GM19328 (cell line): ENCODE measurements around the gene KPTN.

Experiments used
- ATAC-seq: cut with Tn5 transposase; IDR thresholded peaks from one replicate; pipeline ENCODE4 v1.9.1; 2021; ENCODE audit warnings: mild to moderate bottlenecking, moderate library complexity; ENCODE audit not compliant: unreplicated experiment

Gene KPTN

DNA sequence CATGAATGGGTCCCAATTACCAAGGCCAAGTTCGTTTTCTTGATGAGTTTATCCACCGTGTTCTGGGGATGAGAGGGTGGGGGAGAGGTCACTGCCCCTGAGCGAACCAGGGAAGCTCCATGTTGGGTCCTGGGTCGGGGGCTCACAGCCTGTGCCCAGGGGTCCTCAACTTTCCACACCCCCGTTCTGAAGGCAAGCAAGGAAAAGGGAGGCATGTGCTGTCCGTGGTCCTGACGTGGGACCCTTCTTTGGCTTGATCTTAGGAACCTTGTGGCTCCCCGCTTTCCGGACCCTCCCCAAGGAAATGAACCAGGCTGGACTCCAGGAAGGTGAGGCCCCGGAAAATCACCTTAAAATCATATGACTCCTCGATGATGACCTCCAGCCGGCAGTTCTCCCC, 46.5 kb downstream of the KPTN start:
- no peak for ATAC-seq

DNA sequence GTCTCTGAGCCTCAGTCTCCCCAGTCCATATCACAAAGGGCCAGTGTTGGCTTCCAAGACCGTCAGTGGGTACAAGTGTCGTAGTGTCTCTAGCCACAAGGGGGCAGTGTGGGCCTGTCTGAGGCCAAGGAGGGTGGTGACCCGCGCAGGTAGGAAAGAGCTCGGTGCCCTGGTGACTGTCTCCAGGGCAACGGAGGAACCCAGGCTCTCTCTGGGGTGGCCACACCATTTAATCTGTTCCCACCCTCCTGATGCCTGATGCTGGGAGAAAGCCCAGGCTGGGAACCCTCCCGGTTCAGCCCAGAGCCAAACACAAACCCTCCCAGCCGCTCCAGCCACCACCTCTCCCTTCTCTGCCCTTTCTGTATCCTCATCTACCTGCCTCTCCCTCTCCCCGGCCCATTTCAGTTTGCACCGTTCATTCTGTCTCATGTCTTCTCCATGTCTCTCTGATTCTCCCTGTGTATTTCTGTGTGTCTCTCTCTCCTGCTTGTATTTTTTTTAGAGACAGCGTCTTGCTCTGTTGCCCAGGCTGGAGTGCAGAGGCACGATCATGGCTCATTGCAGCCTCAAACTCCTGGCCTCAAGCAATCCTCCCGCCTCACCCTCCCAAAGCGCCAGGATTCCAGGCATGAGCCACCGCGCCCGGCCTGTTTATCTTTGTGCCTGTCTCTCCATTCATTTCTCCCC, 47.2 kb downstream of the KPTN start:
- no peak for ATAC-seq

DNA sequence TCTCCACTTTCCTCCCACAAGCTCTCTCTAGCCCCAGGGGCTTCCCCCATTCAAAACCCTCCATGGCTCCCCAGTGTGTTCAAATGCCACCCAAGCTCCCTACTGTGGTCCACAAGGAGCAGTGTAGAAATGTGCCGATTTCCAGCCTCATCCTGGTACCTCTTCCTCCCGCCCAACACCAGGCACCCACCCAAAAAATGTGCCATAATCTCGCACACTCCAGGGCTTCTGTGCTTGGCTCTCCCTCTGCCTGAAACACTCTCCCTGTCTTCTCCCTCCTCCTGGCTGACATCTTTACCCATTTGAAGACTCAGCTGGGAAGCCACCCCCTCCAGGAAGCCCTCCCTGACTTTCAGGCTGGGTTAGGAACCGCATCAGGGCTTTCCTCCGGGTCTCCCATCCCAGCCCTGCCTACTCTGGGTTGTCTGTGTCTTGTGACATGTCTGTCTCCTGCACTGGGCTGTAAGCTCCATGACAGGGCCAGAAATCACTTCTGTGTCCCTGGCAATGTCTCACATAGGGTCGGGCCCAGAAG, 48.1 kb downstream of the KPTN start:
- ATAC-seq = no peak

DNA sequence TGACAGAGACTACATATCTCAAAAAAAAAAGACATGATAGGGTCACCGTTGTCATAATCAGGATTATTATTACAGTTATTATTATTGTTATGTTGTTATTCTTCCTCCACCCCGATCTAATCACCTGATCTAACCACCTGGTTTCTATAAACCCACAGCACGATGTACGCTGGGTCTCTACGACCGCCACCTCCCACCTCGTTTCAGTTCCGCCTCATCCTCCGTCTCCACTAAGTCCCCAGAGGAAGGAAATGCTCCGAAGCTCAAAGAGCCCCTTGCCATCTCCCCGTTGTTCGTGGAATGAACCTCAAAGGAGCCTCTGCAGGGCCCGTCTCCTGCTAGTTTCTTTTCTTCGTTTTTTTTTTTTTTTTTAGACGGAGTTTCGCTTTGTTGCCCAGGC, 48.8 kb downstream of the KPTN start:
- no peak for ATAC-seq

DNA sequence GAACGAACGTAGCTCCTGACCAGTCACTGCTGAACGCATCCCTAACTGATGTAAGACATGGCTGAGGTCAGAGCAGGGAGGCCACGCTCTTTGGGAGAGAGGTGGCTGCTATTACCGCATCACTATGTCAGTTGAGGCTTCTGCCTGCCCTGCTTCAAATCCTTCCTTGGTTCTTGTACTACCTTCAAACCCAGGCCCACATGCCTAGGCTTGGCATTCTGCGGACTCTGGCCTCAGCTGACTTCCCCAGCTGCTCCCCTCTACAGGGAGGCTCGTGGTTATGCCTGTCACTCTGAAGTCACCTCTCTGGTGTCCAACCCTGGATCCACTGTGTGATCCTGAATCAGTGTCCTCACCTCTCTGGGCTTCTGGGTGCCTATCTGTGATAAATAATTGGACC, 49.9 kb downstream of the KPTN start:
- ATAC-seq = no peak

DNA sequence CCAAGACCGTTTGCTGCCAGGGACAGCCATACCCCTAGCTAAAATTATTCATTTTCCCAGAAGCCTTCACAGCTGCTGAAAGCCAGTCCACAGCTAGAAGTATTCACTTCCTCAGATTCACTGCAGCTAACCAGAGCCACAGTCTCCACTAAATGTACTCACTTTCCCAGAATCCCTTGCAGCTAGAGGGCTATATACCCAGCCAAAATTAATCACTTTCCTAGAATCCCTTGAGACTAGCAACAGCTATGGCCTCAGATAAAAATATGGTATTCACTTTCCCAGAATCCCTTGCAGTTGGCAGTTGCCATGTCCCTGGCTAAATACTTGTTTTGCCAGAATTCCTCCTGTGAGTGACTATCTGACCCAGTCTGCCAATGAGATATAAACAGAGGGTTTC, 50.9 kb downstream of the KPTN start:
- ATAC-seq = no peak

DNA sequence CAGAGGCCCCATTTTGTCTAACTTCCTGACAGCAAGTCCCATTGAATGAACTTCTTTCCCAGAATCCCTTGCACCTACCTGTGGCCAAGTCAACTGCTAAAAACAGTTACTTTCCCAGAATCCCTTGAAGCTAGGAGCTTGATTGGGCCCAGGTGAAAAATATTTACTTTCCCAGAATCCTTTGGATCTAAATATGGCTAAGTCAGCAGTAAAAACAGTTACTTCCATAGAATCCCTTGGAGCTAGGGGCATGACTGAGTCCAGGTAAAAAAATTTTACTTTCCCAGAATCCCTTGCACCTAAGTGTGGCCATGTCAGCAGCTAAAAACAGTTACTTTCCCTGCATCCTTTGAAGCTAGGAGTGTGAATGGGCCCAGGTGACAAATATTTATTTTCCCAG, 51.5 kb downstream of the KPTN start:
- ATAC-seq = no peak

DNA sequence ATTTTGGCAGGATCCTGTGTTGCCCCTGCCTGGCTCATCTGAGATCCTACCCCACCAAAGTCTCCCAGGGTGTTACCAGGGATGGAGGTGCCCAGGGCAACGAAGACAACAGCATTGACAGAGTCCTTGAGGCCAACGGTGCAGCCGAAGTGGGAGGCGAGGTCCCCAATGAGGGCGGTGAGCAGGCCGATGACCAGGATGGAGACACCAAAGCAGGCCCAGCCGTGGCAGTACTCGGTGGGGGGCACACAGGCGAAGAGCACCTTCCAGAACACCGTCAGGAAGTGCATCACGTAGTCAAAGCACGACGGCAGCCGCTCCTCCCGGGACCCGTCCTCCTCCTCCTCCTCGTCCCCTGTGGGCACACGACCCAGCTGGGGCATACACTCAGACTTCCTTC, 51.9 kb downstream of the KPTN start:
- ATAC-seq = no peak

DNA sequence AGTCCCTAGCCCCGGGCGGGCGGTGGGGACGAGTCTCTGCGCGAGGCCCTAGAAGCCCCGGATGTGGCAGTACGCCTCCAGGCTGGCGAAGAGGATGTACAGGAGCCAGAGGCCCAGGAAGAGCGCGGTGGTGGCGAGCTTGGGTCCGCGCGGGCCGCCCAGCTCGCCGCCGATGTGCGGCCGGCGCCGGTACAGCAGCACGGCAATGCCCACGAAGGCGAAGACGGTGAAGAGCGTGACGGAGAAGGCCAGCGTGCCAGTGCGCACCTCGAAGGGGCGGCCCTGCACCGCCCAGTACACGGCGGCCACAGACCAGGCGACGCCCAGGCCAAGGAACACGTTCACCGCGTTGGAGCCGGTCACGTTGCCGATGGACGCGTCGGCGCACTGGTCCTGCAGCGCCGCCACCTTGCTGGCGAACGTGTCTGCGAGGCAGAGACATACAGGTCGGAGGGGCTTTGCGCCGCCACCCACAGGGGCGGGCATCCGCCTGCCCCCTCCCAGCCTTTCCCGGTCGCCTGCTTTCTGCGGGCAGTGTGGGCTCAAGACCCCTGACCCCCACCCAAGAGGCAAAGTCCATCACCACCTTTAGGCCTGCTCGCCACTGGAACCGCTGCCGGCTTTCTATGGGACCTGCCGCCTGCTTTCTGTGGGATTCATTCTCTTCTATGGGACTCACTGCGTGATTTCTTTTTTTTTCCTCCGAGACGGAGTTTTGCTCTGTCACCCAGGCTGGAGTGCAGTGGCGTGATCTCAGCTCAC, 53.8 kb downstream of the KPTN start:
- no peak for ATAC-seq

DNA sequence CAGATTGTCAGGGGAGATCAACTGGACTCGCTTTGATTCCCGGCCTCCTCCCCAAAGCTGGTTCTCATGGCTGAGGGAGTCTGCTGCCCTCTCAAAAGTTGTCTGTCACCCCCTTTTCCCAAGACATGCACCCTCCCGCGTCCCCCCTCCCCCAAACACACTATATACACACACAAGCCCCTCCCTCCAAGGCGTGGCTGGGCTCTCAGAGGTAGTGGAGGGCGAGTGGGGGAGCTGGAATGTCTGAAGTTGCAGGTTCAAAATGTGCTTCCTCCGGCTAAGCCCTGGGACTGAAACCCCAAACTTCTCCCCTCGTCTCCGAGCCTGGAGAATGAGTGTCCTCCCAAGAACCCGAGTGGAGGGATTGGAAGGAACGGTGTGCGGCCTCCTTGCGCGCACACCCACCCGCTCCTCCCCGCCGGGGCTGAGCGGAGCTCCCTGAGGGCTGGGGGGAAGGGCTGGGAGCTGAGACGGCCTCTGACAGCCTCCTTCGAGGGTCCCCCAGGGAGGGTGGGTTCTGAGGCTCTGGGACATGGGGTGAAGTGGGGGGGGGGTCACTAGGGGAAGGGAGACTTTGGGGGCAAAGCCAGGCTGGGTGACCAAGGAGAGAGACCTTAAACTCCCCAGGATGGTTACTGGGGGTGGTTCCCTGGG, 54.8 kb downstream of the KPTN start:
- ATAC-seq = no peak

DNA sequence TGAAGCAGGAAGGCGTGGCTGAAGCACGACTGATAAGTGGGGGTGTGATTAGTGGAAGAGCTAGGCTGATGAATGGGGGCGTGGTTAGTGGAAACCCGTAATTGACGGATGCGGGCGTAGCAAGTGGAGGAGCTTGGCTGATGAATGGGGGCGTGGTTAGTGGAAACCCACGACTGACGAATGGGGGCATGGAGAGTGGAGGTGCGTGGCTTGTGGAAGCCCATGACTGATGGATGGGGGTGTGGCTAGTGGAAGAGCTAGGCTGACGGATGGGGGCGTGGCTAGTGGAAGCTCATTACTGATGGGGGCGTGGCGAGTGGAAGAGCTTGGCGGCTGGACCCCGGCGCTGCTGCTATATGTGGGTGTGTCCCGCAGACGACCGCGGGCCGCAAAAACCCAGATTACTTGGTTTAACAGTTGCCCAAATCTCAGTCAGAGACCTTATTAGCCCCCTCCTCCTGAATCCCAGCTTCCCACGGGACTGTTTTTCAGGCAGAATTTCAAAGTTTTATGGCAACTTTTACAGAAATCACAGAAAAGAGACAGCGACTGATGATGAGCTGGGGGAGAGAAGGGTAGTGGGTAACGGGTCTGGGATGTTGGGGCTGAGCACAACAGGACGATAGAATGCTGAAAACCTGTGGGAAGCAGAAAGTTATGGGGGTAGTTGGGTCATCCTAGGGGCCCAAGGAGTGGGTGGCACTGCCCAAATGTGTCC, 55.7 kb downstream of the KPTN start:
- ATAC-seq = no peak

DNA sequence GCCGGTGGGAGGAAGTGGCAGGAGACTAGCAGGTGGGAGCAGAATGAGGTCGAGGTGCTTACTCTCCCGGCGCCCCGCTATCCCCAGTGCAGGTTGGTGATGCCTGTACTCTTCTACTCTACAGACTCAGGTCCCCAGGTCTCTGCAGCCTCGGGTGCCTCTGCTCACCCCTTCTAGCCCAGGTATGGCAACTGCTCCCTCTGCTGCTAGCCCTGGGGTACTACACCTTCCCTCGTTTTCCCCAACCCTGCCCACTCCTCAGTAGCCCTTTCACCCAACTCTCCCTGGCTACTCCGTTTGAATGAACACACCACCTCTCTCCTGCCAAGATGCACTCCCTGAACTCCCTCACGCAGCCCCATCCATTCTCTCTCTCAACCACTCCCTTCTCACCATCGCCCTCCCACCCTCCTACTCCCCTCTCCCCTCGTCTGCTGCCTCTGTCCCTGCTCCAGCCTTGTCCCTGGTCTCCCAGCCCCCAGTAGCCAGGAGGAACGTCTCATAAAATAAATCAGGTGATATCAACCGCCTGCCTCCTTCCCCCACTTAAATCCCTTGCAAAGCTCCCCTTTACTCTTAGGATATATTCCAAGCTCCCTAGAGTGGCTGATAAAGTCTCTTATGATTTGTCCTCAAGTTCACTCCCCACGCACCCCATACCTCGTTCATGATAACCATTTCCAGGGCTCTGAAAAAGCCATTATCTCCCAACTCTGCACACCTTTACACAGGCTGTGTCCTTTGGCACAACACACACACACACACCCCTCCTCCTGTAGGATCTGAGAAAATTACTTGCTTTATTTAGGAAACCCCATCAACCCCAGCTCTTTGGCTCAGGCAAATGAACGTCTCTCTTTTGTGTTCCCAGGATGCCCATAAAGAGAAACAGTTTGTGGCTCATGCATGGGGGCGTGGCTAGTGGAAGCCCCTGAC, 56.5 kb downstream of the KPTN start:
- ATAC-seq = no peak
